ENCODE measurements around the gene CASQ2.
A peak's percentile ranks its signal among the peaks of the same experiment; 100 is the strongest.

Gene CASQ2

GRCh38 chr1:115677565-115677964, 90.9 kb downstream of the CASQ2 start:
- Histone ChIP-seq H3K9ac (no peak overlapping the region), H3K4me1 (peaks cover 0 to 49% (median 39%) of the 10 kb centered on the region in 10 experiments; a peak in 17 of 20 replicates), H4K20me1 (peaks cover 0 to 12% (median 0%) of the 10 kb centered on the region in 11 experiments; a peak in 4 of 22 replicates), H3K27me3 (no peaks in the 10 kb centered on the region), H3K36me3 (peaks cover 0 to 12% (median 2%) of the 10 kb centered on the region in 11 experiments; a peak in 9 of 22 replicates), H3K4me2 (peak overlapping the region in 9 of 11 experiments; percentile 10 to 73 (median 50); a peak in 17 of 22 replicates), H3K9me3 (replicated peaks in 1 of 11) (no peaks in the 10 kb centered on the region), H3K4me3 (no peak overlapping the region), H3K27ac (peak overlapping the region in 2 of 11 experiments; percentile 20 to 37; a peak in 3 of 22 replicates)
- no peak for TF ChIP-seq Cebpa-rat (IDR thresholded peaks at IDR 0.05)

DNA sequence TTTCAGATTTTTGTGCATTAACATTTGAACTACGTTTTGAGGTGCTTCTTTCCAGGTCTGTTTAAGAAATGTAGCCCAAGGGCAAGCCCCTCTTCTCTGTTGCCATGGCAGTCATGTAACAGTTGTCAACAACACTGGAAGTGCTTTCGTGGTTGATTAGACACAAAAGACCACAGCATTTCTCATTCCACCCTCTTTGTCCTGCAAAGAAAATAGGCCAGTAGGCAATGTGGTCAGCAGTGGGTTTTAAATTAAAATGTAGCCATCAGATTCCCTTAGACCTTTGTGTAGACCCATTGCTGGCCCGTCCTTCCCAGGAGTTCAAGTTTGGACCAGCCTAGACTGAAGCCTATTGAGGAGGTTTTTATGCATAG, 91.3 kb downstream of the CASQ2 start:
- Histone ChIP-seq H3K4me1 (peaks cover 0 to 53% (median 43%) of the 10 kb centered on the region in 10 experiments; a peak in 17 of 20 replicates), H3K9me3 (replicated peaks in 1 of 11) (no peaks in the 10 kb centered on the region), H3K27ac (peak overlapping the region in 2 of 11 experiments; percentile 28 to 46; a peak in 4 of 22 replicates), H4K20me1 (peaks cover 0 to 16% (median 0%) of the 10 kb centered on the region in 11 experiments; a peak in 5 of 22 replicates), H3K27me3 (no peaks in the 10 kb centered on the region), H3K36me3 (peaks cover 0 to 9% (median 0%) of the 10 kb centered on the region in 11 experiments; a peak in 5 of 22 replicates), H3K9ac (no peak overlapping the region), H3K4me3 (no peak overlapping the region), H3K4me2 (peak overlapping the region in 9 of 11 experiments; percentile 10 to 73 (median 50); a peak in 17 of 22 replicates)
- no peak for TF ChIP-seq Cebpa-rat (IDR thresholded peaks at IDR 0.05)

DNA sequence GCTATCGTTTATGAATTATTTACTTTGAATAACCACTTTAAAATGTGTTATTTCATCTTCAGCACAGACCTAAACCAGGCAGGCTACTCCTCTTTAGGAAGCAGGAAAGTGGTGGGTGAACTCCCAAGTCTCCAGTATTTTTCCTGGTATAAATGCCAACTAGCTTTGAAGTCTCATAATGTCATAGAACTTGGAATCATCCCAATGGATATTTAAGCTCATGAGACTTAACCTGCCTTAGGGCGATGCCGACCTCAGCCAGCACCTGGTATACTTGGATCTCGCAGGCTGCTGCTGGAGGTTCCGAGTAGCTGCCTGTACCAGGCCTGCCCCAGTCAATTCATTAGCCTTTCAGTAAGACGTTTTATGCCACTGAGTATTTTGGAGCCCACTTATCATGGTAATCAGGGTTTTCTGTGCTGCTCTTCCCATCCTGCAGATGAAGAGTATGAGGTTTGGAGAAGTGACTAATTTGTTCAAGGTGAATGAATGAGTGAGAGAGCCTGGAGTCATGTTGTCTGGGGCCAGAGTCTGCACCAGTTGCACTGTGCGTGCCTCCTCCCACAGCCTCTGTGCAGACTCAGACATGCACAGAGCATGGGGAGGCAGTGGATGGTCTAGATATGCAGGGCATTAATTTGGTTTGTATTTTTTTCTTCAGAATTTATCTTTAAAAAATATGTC, 91.9 kb downstream of the CASQ2 start:
- Histone ChIP-seq H3K9ac (no peak overlapping the region), H3K4me1 (peaks cover 0 to 58% (median 48%) of the 10 kb centered on the region in 10 experiments; a peak in 17 of 20 replicates), H4K20me1 (peaks cover 0 to 20% (median 0%) of the 10 kb centered on the region in 11 experiments; a peak in 6 of 22 replicates), H3K4me3 (no peak overlapping the region), H3K9me3 (replicated peaks in 1 of 11) (no peaks in the 10 kb centered on the region), H3K27me3 (no peaks in the 10 kb centered on the region), H3K36me3 (peaks cover 0 to 9% (median 0%) of the 10 kb centered on the region in 11 experiments; a peak in 5 of 22 replicates), H3K27ac (peak overlapping the region in 2 of 11 experiments; percentile 28 to 46; a peak in 3 of 22 replicates), H3K4me2 (peak overlapping the region in 9 of 11 experiments; percentile 10 to 73 (median 50); a peak in 17 of 22 replicates)
- no peak for TF ChIP-seq Cebpa-rat (IDR thresholded peaks at IDR 0.05)

GRCh38 chr1:115672224-115673009, 96.1 kb downstream of the CASQ2 start:
- Histone ChIP-seq H3K4me2 (peak overlapping the region in 8 of 11 experiments; percentile 40 to 78 (median 69); a peak in 14 of 22 replicates), H3K9me3 (replicated peaks in 1 of 11) (peaks cover 0 to 14% (median 0%) of the 10 kb centered on the region in 11 experiments; a peak in 8 of 22 replicates), H4K20me1 (peaks cover 0 to 33% (median 0%) of the 10 kb centered on the region in 11 experiments; a peak in 5 of 22 replicates), H3K9ac (no peak overlapping the region), H3K4me3 (no peak overlapping the region), H3K36me3 (peaks cover 0 to 19% (median 9%) of the 10 kb centered on the region in 11 experiments; a peak in 15 of 22 replicates), H3K27me3 (no peaks in the 10 kb centered on the region), H3K27ac (no peak overlapping the region), H3K4me1 (peaks cover 9 to 90% (median 77%) of the 10 kb centered on the region in 10 experiments; a peak in 18 of 20 replicates)
- no peak for TF ChIP-seq Cebpa-rat (IDR thresholded peaks at IDR 0.05)

GRCh38 chr1:115671176-115671934, 97.2 kb downstream of the CASQ2 start:
- Histone ChIP-seq H3K9me3 (replicated peaks in 1 of 11) (peaks cover 0 to 17% (median 0%) of the 10 kb centered on the region in 11 experiments; a peak in 8 of 22 replicates), H3K4me3 (no peak overlapping the region), H3K27ac (0 out of 22 replicates have a peak overlapping the region, but pooled peaks of 1 of the 11 experiments have one; percentile 10), H3K4me2 (peak overlapping the region in 10 of 11 experiments; percentile 34 to 78 (median 66); a peak in 20 of 22 replicates), H3K9ac (peak overlapping the region in 3 of 11 experiments; percentile 19 to 29 (median 23); a peak in 2 of 22 replicates), H3K36me3 (peaks cover 0 to 29% (median 18%) of the 10 kb centered on the region in 11 experiments; a peak in 15 of 22 replicates), H3K27me3 (no peaks in the 10 kb centered on the region), H4K20me1 (peaks cover 0 to 27% (median 0%) of the 10 kb centered on the region in 11 experiments; a peak in 5 of 22 replicates), H3K4me1 (peaks cover 9 to 79% (median 67%) of the 10 kb centered on the region in 10 experiments; a peak in 18 of 20 replicates)
- TF ChIP-seq Cebpa-rat (IDR thresholded peaks at IDR 0.05), result no peak

DNA sequence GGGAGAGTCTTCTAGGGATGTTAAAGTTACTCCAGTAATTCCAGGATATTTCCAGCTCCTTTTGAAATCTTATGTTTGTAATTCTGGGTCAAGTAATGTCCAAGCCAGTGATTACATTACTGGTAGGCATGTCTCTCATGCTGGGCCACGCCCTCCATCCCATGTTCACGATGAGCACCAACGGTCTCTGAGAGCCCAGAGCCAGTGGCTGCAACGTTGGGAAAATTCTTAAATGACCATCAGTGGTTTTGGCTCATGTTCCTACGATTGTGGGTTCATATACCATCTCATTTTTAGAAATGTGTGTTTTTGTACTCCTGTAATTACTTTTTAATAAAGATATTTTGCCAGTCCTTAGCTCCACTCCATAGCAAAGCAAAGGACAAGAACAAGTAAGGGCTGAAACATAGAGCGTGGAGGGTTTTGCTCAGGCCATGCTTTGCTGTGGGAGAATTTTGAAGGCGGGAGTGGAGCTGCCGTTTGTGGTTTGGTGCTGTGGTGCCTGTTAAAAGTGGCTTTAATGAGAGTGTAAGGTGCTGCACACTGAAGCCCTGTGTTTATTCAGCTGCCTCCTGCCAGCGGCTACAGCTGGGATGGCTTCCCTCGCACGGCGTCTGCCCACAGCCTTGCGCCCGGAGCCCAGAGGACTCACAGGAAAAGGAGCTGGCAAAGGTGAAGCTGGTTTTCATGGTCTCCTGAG, 97.9 kb downstream of the CASQ2 start:
- peak overlapping the region in 10 of 11 experiments; percentile 34 to 78 (median 66); a peak in 20 of 22 replicates for H3K4me2 ChIP-seq
- peaks cover 4 to 36% (median 26%) of the 10 kb centered on the region in 11 experiments; a peak in 18 of 22 replicates for H3K36me3 ChIP-seq
- no peak overlapping the region for H3K4me3 ChIP-seq

DNA sequence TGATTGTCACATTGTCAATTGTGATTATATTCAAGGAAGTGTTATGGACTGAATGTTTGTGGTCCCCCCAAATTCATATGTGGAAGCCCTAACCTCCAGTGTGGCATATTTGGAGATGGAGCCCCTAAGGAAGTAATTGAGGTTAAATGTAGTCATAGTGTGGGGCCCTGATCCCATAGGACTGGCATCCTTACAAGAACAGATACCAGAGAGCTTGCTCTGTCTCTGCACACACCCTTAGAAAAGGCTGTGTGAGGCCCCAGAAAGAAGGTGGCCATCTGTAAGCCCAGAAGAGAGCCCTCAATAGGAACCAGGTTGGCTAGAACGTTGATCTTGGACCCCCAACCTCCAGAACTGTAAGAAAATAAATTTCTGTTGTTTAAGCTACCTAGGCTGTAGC, 98.6 kb downstream of the CASQ2 start:
- H3K4me2 ChIP-seq, result peak overlapping the region in 9 of 11 experiments; percentile 50 to 78 (median 66); a peak in 17 of 22 replicates

More for the DNA sequence above, 97.9 kb downstream of the CASQ2 start:
- H3K27ac ChIP-seq, result peak overlapping the region in 1 of 11 experiments; percentile 10; a peak in 1 of 22 replicates
- no peak for TF ChIP-seq Cebpa-rat (IDR thresholded peaks at IDR 0.05)
- peaks cover 9 to 72% (median 60%) of the 10 kb centered on the region in 10 experiments; a peak in 18 of 20 replicates for H3K4me1 ChIP-seq
- peaks cover 0 to 17% (median 0%) of the 10 kb centered on the region in 11 experiments; a peak in 8 of 22 replicates for H3K9me3 ChIP-seq (replicated peaks in 1 of 11)
- H3K9ac ChIP-seq, result peak overlapping the region in 3 of 11 experiments; percentile 19 to 29 (median 23); a peak in 2 of 22 replicates
- peaks cover 0 to 27% (median 0%) of the 10 kb centered on the region in 11 experiments; a peak in 5 of 22 replicates for H4K20me1 ChIP-seq
- H3K27me3 ChIP-seq, result no peaks in the 10 kb centered on the region

More for the DNA sequence above, 98.6 kb downstream of the CASQ2 start:
- peaks cover 0 to 17% (median 0%) of the 10 kb centered on the region in 11 experiments; a peak in 8 of 22 replicates for H3K9me3 ChIP-seq (replicated peaks in 1 of 11)
- H3K9ac ChIP-seq, result no peak overlapping the region
- H4K20me1 ChIP-seq, result peaks cover 0 to 27% (median 0%) of the 10 kb centered on the region in 11 experiments; a peak in 5 of 22 replicates
- peaks cover 11 to 44% (median 33%) of the 10 kb centered on the region in 11 experiments for H3K36me3 ChIP-seq
- H3K4me1 ChIP-seq, result peaks cover 9 to 64% (median 54%) of the 10 kb centered on the region in 10 experiments; a peak in 18 of 20 replicates
- no peak overlapping the region for H3K27ac ChIP-seq
- no peak overlapping the region for H3K4me3 ChIP-seq
- TF ChIP-seq Cebpa-rat (IDR thresholded peaks at IDR 0.05), result no peak
- no peaks in the 10 kb centered on the region for H3K27me3 ChIP-seq
